CD4-positive, alpha-beta memory T cell (primary cell): Measurements from ENCODE around the gene ERC2. TPM values are rescaled to one million over a fixed set of nuclear protein-coding genes. Genes with fewer than 3 reads are reported as not detected.

ENCODE experiments used
- CTCF ChIA-PET: fragments of 350-600 bp; sonication (Branson Sonifier 250); formaldehyde crosslinking; loops from one replicate; lab custom pipeline; 2021; ENCODE audit warnings: inconsistent platforms; ENCODE audit not compliant: partially characterized antibody; lab: Charles Lee
- POLR2A ChIA-PET: fragments of 350-600 bp; sonication (Branson Sonifier 250); formaldehyde crosslinking; loops from one replicate; lab custom pipeline; 2021; ENCODE audit not compliant: partially characterized antibody; lab: Charles Lee
- DNase-seq, 5 donors: peaks; one replicate each; pipeline versions ENCODE4 v3.0.0 to v3.0.0-alpha.2; 2020 to 2022; ENCODE audit warnings: mixed read lengths in 1 of 5
- H3K27ac ChIP-seq: one replicate; pipeline ENCODE4 v1.7.0; 2013; ENCODE audit warnings: low read depth, low read length
- H3K27me3 ChIP-seq: 2 replicates; pipeline ENCODE4 v1.7.0; 2013; ENCODE audit warnings: mild to moderate bottlenecking, low read length, moderate library complexity; ENCODE audit not compliant: insufficient read depth
- H3K36me3 ChIP-seq: 2 replicates; pipeline ENCODE4 v1.7.0; 2013; ENCODE audit warnings: mild to moderate bottlenecking, low read length, moderate library complexity; ENCODE audit not compliant: insufficient read depth
- H3K4me1 ChIP-seq: 2 replicates; pipeline ENCODE4 v1.7.0; 2013; ENCODE audit warnings: mild to moderate bottlenecking, low read length, moderate library complexity; ENCODE audit not compliant: insufficient read depth
- H3K4me3 ChIP-seq, 2 donors: one replicate each; pipeline ENCODE4 v1.7.0; 2013; ENCODE audit warnings: low read length in 2 of 2, mild to moderate bottlenecking in 1 of 2
- H3K9me3 ChIP-seq, 2 donors: one replicate each; pipeline ENCODE4 v1.7.0; 2013; ENCODE audit warnings: low read length in 2 of 2, control low read depth in 1 of 2; ENCODE audit not compliant: control insufficient read depth in 1 of 2
- H3K27ac Mint-ChIP-seq, 7 donors: one replicate each; pipeline ENCODE4 v1.8.0; 2020 to 2021; ENCODE audit warnings: mixed read lengths in 7 of 7, mild to moderate bottlenecking in 6 of 7, inconsistent platforms in 3 of 7, moderate library complexity in 3 of 7
- H3K27me3 Mint-ChIP-seq, 2 donors: one replicate each; pipeline ENCODE4 v1.8.0; 2020 to 2021; ENCODE audit warnings: mixed read lengths in 2 of 2
- H3K36me3 Mint-ChIP-seq, 2 donors: one replicate each; pipeline ENCODE4 v1.8.0; 2020 to 2021; ENCODE audit warnings: mixed read lengths in 2 of 2, inconsistent platforms in 1 of 2, mild to moderate bottlenecking in 1 of 2
- H3K4me1 Mint-ChIP-seq, 4 donors: one replicate each; pipeline ENCODE4 v1.8.0; 2020 to 2021; ENCODE audit warnings: mixed read lengths in 4 of 4, mild to moderate bottlenecking in 1 of 4
- H3K4me3 Mint-ChIP-seq, 8 donors: one replicate each; pipeline ENCODE4 v1.8.0; 2020 to 2021; ENCODE audit warnings: mixed read lengths in 8 of 8, mild to moderate bottlenecking in 7 of 8, moderate library complexity in 6 of 8, inconsistent platforms in 3 of 8
- H3K9me3 Mint-ChIP-seq, 8 donors: one replicate each; pipeline ENCODE4 v1.8.0; 2020 to 2021; ENCODE audit warnings: mixed read lengths in 8 of 8, mild to moderate bottlenecking in 5 of 8, inconsistent platforms in 3 of 8, moderate library complexity in 1 of 8
- intact Hi-C: fragments of 100-400 bp; cut with micrococcal nuclease; formaldehyde crosslinking; loops from one replicate; pipeline ENCODE4 v1.15.1; 2023
- polyA plus RNA-seq, 2 donors: library from polyadenylated mRNA; unstranded; fragments of 300-500 nt; fragmentation: Illumina TruSeq; gene quantifications; one replicate each; pipeline ENCODE4 v1.2.3, GENCODE V29; 2021
- total RNA-seq, 2 experiments: library from RNA; stranded (reverse); gene quantifications; one replicate each; pipeline ENCODE4 v1.2.3, GENCODE V29; 2021

The ERC2 gene
- total and polyA plus RNA-seq, 4 experiments from 2014 or later, result not detected

- H3K9me3 ChIP-seq, result no peaks in the 10 kb centered on the region
- H3K4me3 ChIP-seq, result no peak overlapping the region
- ChIA-PET POLR2A (no interaction called here), CTCF (no interaction called here)
- peaks cover 0 to 5% (median 1%) of the 10 kb centered on the region in 8 donors for H3K9me3 Mint-ChIP-seq
- no peak for DNase-seq
- no peak overlapping the region for H3K4me3 Mint-ChIP-seq
- no peak overlapping the region for H3K27ac ChIP-seq
- no peaks in the 10 kb centered on the region for H3K4me1 Mint-ChIP-seq
- no peaks in the 10 kb centered on the region for H3K36me3 Mint-ChIP-seq
- intact Hi-C loops, result no loop called here
- H3K36me3 ChIP-seq, result no peaks in the 10 kb centered on the region
- no peak overlapping the region for H3K27ac Mint-ChIP-seq
- no peaks in the 10 kb centered on the region for H3K4me1 ChIP-seq
- no peaks in the 10 kb centered on the region for H3K27me3 Mint-ChIP-seq
- no peaks in the 10 kb centered on the region for H3K27me3 ChIP-seq
Observed at GRCh38 chr3:55596212-55596611, 872.1 kb downstream of the ERC2 start.

DNA sequence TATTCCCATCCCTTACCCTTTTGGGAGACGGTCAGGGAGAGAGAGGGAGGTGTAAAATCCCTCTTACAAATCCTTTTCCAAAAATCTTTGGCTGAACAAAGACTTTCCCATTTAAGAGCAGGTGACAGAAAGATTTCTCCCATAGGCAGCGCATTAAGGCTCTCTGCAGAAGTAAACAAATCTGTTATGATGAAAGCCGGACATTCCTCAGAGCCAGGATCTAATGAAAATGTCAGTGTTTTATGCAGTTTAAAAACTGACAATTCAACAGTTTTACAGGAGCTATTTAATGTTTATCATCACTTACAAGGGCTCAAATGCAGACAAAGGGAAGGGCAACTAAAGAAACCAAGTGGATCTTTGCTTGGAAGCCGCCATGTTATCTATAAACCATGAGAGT is 872.8 kb downstream of the ERC2 start:
- H3K4me1 ChIP-seq, result no peaks in the 10 kb centered on the region
- Mint-ChIP-seq H3K4me3 (no peak overlapping the region), H3K27ac (no peak overlapping the region), H3K4me1 (no peaks in the 10 kb centered on the region), H3K36me3 (no peaks in the 10 kb centered on the region), H3K9me3 (peaks cover 0 to 5% (median 0%) of the 10 kb centered on the region in 8 donors), H3K27me3 (no peaks in the 10 kb centered on the region)
- intact Hi-C loops, result no loop called here
- H3K36me3 ChIP-seq, result no peaks in the 10 kb centered on the region
- ChIA-PET POLR2A (no interaction called here), CTCF (no interaction called here)
- DNase-seq, result no peak
- no peak overlapping the region for H3K27ac ChIP-seq
- no peaks in the 10 kb centered on the region for H3K9me3 ChIP-seq
- no peak overlapping the region for H3K4me3 ChIP-seq
- H3K27me3 ChIP-seq, result no peaks in the 10 kb centered on the region

DNA sequence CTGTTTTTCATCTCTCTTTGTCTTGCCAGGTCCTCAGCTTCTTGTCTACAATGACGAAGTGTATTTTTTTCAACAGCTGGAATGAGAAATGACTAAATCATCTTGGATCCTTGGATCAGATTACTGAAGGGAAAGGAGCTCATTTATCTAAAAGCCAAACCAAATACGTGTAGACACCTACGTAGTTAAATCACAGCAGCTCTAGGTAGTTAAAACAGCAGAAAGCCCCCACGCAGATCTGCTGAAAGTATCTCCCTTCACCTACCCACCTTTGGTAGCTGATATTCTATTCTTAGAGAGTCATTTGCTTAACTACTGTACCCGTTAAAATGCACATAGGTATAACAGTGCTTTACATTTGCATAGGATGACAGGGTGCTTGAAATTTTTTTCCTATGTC is 875.7 kb downstream of the ERC2 start:
- no peaks in the 10 kb centered on the region for H3K27me3 ChIP-seq
- ChIA-PET CTCF (interaction anchor here (1.3 kb wide), 1 partner anchor 11 kb away, joined by 3 read pairs; no protein-coding TSS in a partner anchor), POLR2A (no interaction called here)
- H3K9me3 ChIP-seq, result no peaks in the 10 kb centered on the region
- no peak overlapping the region for H3K4me3 Mint-ChIP-seq
- intact Hi-C loops, result no loop called here
- DNase-seq, result no peak
- H3K9me3 Mint-ChIP-seq, result peaks cover 0 to 8% (median 0%) of the 10 kb centered on the region in 8 donors
- H3K36me3 Mint-ChIP-seq, result no peaks in the 10 kb centered on the region
- no peak overlapping the region for H3K4me3 ChIP-seq
- H3K36me3 ChIP-seq, result no peaks in the 10 kb centered on the region
- no peaks in the 10 kb centered on the region for H3K4me1 ChIP-seq
- no peak overlapping the region for H3K27ac Mint-ChIP-seq
- H3K27ac ChIP-seq, result no peak overlapping the region
- H3K4me1 Mint-ChIP-seq, result no peaks in the 10 kb centered on the region
- peaks cover 1 to 2% of the 10 kb centered on the region in 2 donors for H3K27me3 Mint-ChIP-seq

DNA sequence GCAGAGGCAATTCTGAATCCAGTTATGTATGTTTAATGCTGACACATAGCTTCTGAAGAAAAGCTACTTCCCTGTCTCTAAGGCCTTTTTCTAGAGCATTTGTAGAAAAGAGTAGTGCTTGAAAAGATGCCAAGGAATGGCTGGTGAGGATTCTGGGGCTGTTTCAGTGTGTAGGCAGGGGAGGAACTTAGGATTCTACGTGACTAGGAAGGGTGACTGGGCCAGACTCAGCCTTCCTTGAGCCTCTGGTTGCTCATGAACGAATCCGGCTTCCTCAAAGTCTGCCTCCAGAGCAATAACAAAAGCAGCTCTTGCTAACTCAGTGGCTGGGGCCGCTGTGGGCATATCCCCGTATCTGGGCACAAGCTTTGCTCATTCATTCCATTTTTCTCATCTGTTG is 876.4 kb downstream of the ERC2 start:
- ChIA-PET CTCF (interaction anchor here (1.3 kb wide), 1 partner anchor 10 kb away, joined by 3 read pairs; no protein-coding TSS in a partner anchor), POLR2A (no interaction called here)
- H3K4me1 ChIP-seq, result no peaks in the 10 kb centered on the region

DNA sequence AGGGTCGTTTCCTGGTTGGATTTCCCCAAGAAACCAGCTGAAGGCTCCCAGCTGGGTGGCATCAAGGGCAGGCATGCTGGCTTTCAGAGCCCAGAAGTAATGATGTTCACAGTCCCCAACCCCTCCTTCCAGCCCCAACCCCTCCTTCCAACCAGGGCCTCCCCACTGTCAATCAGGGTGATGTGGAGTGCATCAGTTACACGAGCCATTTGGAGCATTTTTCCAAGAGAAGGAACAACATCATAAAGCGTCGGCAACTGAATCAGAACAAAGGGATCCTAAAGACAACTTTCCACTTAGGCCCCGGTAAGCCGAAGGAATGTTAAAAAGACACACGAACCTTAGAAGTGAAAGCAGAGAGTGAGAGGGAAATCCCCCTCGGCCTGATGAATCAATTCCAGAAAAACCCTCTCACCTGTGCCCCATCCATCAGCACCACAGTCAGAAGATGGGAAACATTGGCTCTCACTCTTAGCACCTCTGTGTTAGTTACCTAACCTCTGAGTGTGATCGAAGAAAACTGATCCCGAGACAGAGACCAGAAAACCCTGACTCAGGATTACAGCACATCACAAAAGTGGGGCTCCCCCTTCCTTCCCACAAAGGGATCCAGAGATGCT is 880.0 kb downstream of the ERC2 start:
- DNase-seq, result no peak
- no peak overlapping the region for H3K27ac Mint-ChIP-seq
- H3K36me3 Mint-ChIP-seq, result no peaks in the 10 kb centered on the region
- no peaks in the 10 kb centered on the region for H3K4me1 Mint-ChIP-seq
- H3K4me1 ChIP-seq, result no peaks in the 10 kb centered on the region
- H3K4me3 Mint-ChIP-seq, result no peak overlapping the region
- H3K27ac ChIP-seq, result no peak overlapping the region
- intact Hi-C loops, result no loop called here
- POLR2A ChIA-PET, result no interaction called here
- CTCF ChIA-PET, result no interaction called here
- H3K36me3 ChIP-seq, result no peaks in the 10 kb centered on the region
- peaks cover 1 to 2% of the 10 kb centered on the region in 2 donors for H3K27me3 Mint-ChIP-seq
- H3K4me3 ChIP-seq, result no peak overlapping the region
- H3K9me3 ChIP-seq, result no peaks in the 10 kb centered on the region
- H3K9me3 Mint-ChIP-seq, result peaks cover 0 to 7% (median under 1%) of the 10 kb centered on the region in 8 donors
- no peaks in the 10 kb centered on the region for H3K27me3 ChIP-seq

More for the DNA sequence above, 876.4 kb downstream of the ERC2 start:
- H3K27ac Mint-ChIP-seq, result no peak overlapping the region
- no peak overlapping the region for H3K4me3 ChIP-seq
- intact Hi-C loops, result no loop called here
- H3K27me3 Mint-ChIP-seq, result peaks cover 1 to 2% of the 10 kb centered on the region in 2 donors
- H3K9me3 Mint-ChIP-seq, result peaks cover 0 to 8% (median 2%) of the 10 kb centered on the region in 8 donors
- no peaks in the 10 kb centered on the region for H3K27me3 ChIP-seq
- no peak overlapping the region for H3K4me3 Mint-ChIP-seq
- H3K9me3 ChIP-seq, result no peaks in the 10 kb centered on the region
- no peaks in the 10 kb centered on the region for H3K36me3 ChIP-seq
- no peaks in the 10 kb centered on the region for H3K36me3 Mint-ChIP-seq
- no peak for DNase-seq
- no peaks in the 10 kb centered on the region for H3K4me1 Mint-ChIP-seq
- no peak overlapping the region for H3K27ac ChIP-seq

DNA sequence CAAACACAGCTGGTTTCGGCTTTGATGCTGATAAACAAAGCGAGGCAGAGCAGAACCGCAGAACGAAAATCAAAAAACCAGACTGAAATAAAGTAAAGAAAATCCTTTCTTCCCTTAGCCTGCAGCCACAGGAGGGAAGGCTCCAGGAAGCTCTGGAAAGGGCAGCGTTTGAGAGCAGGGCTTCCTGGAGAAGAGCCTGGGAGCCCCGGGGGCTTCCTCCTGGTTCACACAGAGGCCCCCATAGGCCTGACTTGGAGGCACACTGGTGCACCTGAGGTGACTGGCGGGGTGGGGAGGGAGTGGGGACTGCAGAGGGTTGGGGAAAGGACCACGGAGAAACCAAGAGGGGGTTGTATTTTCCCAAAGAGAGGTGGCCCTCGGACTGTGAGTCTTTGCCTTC is 882.4 kb downstream of the ERC2 start:
- no peaks in the 10 kb centered on the region for H3K4me1 ChIP-seq
- H3K27ac Mint-ChIP-seq, result peak overlapping the region in 1 of 7 donors; percentile 32
- intact Hi-C loops, result no loop called here
- no peak for DNase-seq
- no peak overlapping the region for H3K4me3 Mint-ChIP-seq
- peaks cover 0 to 7% (median under 1%) of the 10 kb centered on the region in 8 donors for H3K9me3 Mint-ChIP-seq
- H3K9me3 ChIP-seq, result no peaks in the 10 kb centered on the region
- ChIA-PET CTCF (no interaction called here), POLR2A (no interaction called here)
- peaks cover 1 to 2% of the 10 kb centered on the region in 2 donors for H3K27me3 Mint-ChIP-seq
- no peak overlapping the region for H3K27ac ChIP-seq
- no peaks in the 10 kb centered on the region for H3K27me3 ChIP-seq
- H3K36me3 Mint-ChIP-seq, result no peaks in the 10 kb centered on the region
- no peaks in the 10 kb centered on the region for H3K4me1 Mint-ChIP-seq
- H3K4me3 ChIP-seq, result no peak overlapping the region
- H3K36me3 ChIP-seq, result no peaks in the 10 kb centered on the region

- Mint-ChIP-seq H3K4me1 (no peaks in the 10 kb centered on the region), H3K36me3 (no peaks in the 10 kb centered on the region), H3K4me3 (no peak overlapping the region), H3K27me3 (peaks cover 1 to 2% of the 10 kb centered on the region in 2 donors), H3K27ac (no peak overlapping the region), H3K9me3 (peaks cover 0 to 7% (median 0%) of the 10 kb centered on the region in 8 donors)
- Histone ChIP-seq H3K36me3 (no peaks in the 10 kb centered on the region), H3K4me1 (no peaks in the 10 kb centered on the region), H3K27me3 (no peaks in the 10 kb centered on the region), H3K4me3 (no peak overlapping the region), H3K27ac (no peak overlapping the region), H3K9me3 (no peaks in the 10 kb centered on the region)
- CTCF ChIA-PET, result no interaction called here
- DNase-seq, result no peak
- POLR2A ChIA-PET, result no interaction called here
- intact Hi-C loops, result no loop called here
Observed at GRCh38 chr3:55584716-55585368, 883.4 kb downstream of the ERC2 start.
